ENCODE measurements around the gene ATP6V1G2.

DNA sequence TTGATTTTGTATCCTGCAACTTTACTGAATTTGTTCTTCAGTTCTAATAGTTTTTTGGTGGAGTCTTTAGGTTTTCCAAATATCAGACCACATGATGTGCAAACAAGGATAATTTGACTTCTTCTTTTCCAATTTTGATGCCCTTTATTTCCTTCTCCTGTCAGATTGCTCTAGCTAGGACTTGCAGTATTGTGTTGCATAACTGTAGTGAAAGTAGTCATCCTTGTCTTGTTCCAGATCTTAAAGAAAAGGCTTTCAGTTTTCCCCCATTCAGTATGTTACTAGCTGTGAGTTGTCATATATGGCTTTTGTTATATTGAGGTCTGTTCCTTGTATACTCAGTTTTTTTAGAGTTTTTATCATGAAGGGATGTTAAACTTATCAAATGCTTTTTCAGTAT lies 43.8 kb downstream of the ATP6V1G2 start:
- no peak for TF ChIP-seq CTCF (conservative IDR thresholded peaks at IDR 0.05; ENCODE audit: low read depth in 2 of 2)
- TF ChIP-seq POLR2AphosphoS5 (IDR thresholded peaks at IDR 0.05; ENCODE audit: low read depth), result no peak
- no peak for TF ChIP-seq STAT1 (IDR thresholded peaks at IDR 0.05; ENCODE audit: unreplicated experiment)
- TF ChIP-seq EZH2 (IDR thresholded peaks at IDR 0.05; ENCODE audit: low read depth, unreplicated experiment), result no peak
- TF ChIP-seq, protein P1, sequence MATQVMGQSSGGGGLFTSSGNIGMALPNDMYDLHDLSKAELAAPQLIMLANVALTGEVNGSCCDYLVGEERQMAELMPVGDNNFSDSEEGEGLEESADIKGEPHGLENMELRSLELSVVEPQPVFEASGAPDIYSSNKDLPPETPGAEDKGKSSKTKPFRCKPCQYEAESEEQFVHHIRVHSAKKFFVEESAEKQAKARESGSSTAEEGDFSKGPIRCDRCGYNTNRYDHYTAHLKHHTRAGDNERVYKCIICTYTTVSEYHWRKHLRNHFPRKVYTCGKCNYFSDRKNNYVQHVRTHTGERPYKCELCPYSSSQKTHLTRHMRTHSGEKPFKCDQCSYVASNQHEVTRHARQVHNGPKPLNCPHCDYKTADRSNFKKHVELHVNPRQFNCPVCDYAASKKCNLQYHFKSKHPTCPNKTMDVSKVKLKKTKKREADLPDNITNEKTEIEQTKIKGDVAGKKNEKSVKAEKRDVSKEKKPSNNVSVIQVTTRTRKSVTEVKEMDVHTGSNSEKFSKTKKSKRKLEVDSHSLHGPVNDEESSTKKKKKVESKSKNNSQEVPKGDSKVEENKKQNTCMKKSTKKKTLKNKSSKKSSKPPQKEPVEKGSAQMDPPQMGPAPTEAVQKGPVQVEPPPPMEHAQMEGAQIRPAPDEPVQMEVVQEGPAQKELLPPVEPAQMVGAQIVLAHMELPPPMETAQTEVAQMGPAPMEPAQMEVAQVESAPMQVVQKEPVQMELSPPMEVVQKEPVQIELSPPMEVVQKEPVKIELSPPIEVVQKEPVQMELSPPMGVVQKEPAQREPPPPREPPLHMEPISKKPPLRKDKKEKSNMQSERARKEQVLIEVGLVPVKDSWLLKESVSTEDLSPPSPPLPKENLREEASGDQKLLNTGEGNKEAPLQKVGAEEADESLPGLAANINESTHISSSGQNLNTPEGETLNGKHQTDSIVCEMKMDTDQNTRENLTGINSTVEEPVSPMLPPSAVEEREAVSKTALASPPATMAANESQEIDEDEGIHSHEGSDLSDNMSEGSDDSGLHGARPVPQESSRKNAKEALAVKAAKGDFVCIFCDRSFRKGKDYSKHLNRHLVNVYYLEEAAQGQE (IDR thresholded peaks at IDR 0.05; ENCODE audit: unreplicated experiment), result no peak

Measured in GM23338 (cell line).